Suprapubic skin (tissue), 4 donors: ENCODE data around the gene EPHB6. TPM values are rescaled to one million over a fixed set of nuclear protein-coding genes. Genes with fewer than 3 reads are reported as not detected.
A peak's percentile ranks its signal among the peaks of the same experiment; 100 is the strongest.

Experiments used
- DNase-seq, 2 donors: peaks; one replicate each; pipeline ENCODE4 v3.0.0-alpha.2; 2019; ENCODE audit warnings: low spot score in 2 of 2
- H3K27ac ChIP-seq: fragments of 200-600 bp; sonication (generic); one replicate; pipeline ENCODE4 v1.5.1; 2019
- H3K27me3 ChIP-seq: fragments of 200-600 bp; sonication (generic); one replicate; pipeline ENCODE4 v1.5.1; 2019
- H3K36me3 ChIP-seq: fragments of 200-600 bp; sonication (generic); one replicate; pipeline ENCODE4 v1.5.1; 2019
- H3K4me1 ChIP-seq: fragments of 200-600 bp; sonication (generic); one replicate; pipeline ENCODE4 v1.5.1; 2019
- H3K4me3 ChIP-seq: fragments of 200-600 bp; sonication (generic); one replicate; pipeline ENCODE4 v1.5.1; 2019; ENCODE audit warnings: mild to moderate bottlenecking
- H3K9me3 ChIP-seq: fragments of 200-600 bp; sonication (generic); one replicate; pipeline ENCODE4 v1.5.1; 2019
- CTCF ChIP-seq, 2 donors: fragments of 200-600 bp in 1 of 2; fragments of 450-650 bp in 1 of 2; sonication (generic) in 1 of 2; IDR thresholded peaks; one replicate each; pipeline ENCODE4 v1.5.1; 2016 to 2019; ENCODE audit warnings: antibody characterized with exemption in 2 of 2, mild to moderate bottlenecking in 1 of 2, moderate library complexity in 1 of 2
- EP300 ChIP-seq: sonication (generic); formaldehyde crosslinking; IDR thresholded peaks from one replicate; pipeline ENCODE4 v1.6.1; 2017; ENCODE audit warnings: antibody characterized with exemption
- POLR2A ChIP-seq, 2 donors: fragments of 450-650 bp; IDR thresholded peaks; one replicate each; pipeline ENCODE4 v1.6.1; 2017; ENCODE audit warnings: antibody characterized with exemption in 2 of 2, mild to moderate bottlenecking in 2 of 2, moderate library complexity in 2 of 2
- POLR2AphosphoS5 ChIP-seq, 3 donors: sonication (generic); formaldehyde crosslinking; IDR thresholded peaks; one replicate each; pipeline ENCODE4 v1.6.1; 2017; ENCODE audit warnings: antibody characterized with exemption in 3 of 3
- WGBS: methylation state at CpG from one replicate; pipeline ENCODE4 v1.1.5; 2018; 5-methylcytosine and 5-hydroxymethylcytosine counted together
- total RNA-seq, 4 donors: library from RNA; depleted of rRNA; stranded (reverse); fragments of >200 nt; gene quantifications; one replicate each; pipeline ENCODE4 v1.1.0, GENCODE V29; 2016

Gene EPHB6
- total RNA-seq, 4 donors from 2014 or later = 207 to 299 (median 258) TPM

- no peak for TF ChIP-seq EP300
- no peak for TF ChIP-seq CTCF (IDR thresholded peaks at IDR 0.05)
- TF ChIP-seq POLR2AphosphoS5 (IDR thresholded peaks at IDR 0.05) = no peak
- TF ChIP-seq POLR2A (IDR thresholded peaks at IDR 0.05) = no peak
- H3K27me3 ChIP-seq = peaks cover 5% of the 10 kb centered on the region
- no peaks in the 10 kb centered on the region for H3K36me3 ChIP-seq
- 34% methylated on average over 1 of the region's 1 CpG for WGBS
- peak in 1 of 2 donors; percentile 4 for DNase-seq
- no peak overlapping the region for H3K27ac ChIP-seq
- H3K4me3 ChIP-seq = no peak overlapping the region
- no peaks in the 10 kb centered on the region for H3K9me3 ChIP-seq
- peaks cover 5% of the 10 kb centered on the region for H3K4me1 ChIP-seq
Measured at GRCh38 chr7:142914121-142914520, 59.2 kb downstream of the EPHB6 start.

GRCh38 chr7:142915315-142915714 lies 60.4 kb downstream of the EPHB6 start:
- peak in 1 of 2 donors; percentile 23 for DNase-seq
- WGBS = 81% methylated on average over 8 of the region's 8 CpGs

DNA sequence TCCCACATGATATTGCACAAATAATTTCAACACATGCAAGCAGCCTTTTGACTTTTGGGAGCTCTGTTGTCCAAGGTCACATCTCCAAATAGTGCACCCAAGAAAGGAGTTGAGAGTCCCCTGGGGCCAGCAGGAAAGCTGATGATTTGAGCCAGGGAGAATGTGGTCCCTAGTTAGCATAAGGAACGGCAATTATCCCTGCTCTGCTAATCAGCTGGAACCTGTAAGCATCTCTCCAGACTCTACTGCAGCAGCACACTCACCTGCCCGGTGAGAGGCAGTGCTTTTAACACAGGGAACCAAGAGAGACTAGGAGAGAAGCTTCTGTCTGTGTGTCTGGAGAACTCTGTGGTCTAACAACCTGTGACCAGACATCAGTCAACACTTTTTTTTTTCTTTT lies 61.6 kb downstream of the EPHB6 start:
- Histone ChIP-seq H3K9me3 (no peaks in the 10 kb centered on the region), H3K4me1 (no peaks in the 10 kb centered on the region), H3K27ac (no peak overlapping the region), H3K27me3 (peaks cover 5% of the 10 kb centered on the region), H3K36me3 (no peaks in the 10 kb centered on the region), H3K4me3 (no peak overlapping the region)
- 67% methylated on average over 2 of the region's 2 CpGs for WGBS
- TF ChIP-seq POLR2AphosphoS5 (IDR thresholded peaks at IDR 0.05) (no peak), POLR2A (IDR thresholded peaks at IDR 0.05) (no peak), EP300 (no peak), CTCF (IDR thresholded peaks at IDR 0.05) (no peak)
- DNase-seq = peak in 1 of 2 donors; percentile 6

More at GRCh38 chr7:142915315-142915714, 60.4 kb downstream of the EPHB6 start:
- TF ChIP-seq CTCF (IDR thresholded peaks at IDR 0.05) = no peak
- no peak for TF ChIP-seq EP300
- peaks cover 5% of the 10 kb centered on the region for H3K27me3 ChIP-seq
- H3K4me3 ChIP-seq = no peak overlapping the region
- H3K36me3 ChIP-seq = no peaks in the 10 kb centered on the region
- no peaks in the 10 kb centered on the region for H3K4me1 ChIP-seq
- no peak overlapping the region for H3K27ac ChIP-seq
- H3K9me3 ChIP-seq = no peaks in the 10 kb centered on the region

DNA sequence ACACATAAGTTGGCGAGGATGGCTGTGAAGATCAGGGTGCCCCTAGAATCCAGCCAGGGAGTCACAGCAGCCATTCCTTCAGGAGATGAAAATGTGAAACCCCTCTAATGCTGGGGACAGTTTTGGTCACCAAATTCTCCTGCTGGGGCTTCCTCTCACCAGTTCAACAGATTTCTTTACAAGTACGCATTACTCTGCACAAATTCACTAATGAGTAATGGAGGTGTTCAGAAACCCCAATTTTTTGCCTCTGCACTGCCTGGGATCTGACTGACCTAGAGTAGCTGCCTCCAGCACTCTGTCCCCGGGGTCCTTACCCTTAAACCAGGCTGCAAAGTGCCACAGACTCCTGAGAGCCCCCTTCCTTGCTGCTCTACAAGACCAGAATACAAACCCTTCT lies 62.6 kb downstream of the EPHB6 start:
- peaks cover 5% of the 10 kb centered on the region for H3K27me3 ChIP-seq
- WGBS = 76% methylated on average over 3 of the region's 3 CpGs

GRCh38 chr7:142918901-142919300 lies 64.0 kb downstream of the EPHB6 start:
- peaks cover 5% of the 10 kb centered on the region for H3K27me3 ChIP-seq
- WGBS = 76% methylated on average over 2 of the region's 2 CpGs
- H3K27ac ChIP-seq = no peak overlapping the region
- DNase-seq = peak in 1 of 2 donors; percentile 47
- no peaks in the 10 kb centered on the region for H3K36me3 ChIP-seq
- H3K9me3 ChIP-seq = no peaks in the 10 kb centered on the region
- no peaks in the 10 kb centered on the region for H3K4me1 ChIP-seq
- TF ChIP-seq POLR2AphosphoS5 (IDR thresholded peaks at IDR 0.05) (no peak), CTCF (IDR thresholded peaks at IDR 0.05) (no peak), POLR2A (IDR thresholded peaks at IDR 0.05) (no peak), EP300 (no peak)
- H3K4me3 ChIP-seq = no peak overlapping the region

More for the DNA sequence above, 62.6 kb downstream of the EPHB6 start:
- DNase-seq = peak in 1 of 2 donors; percentile 9
- TF ChIP-seq POLR2A (IDR thresholded peaks at IDR 0.05) = no peak
- Histone ChIP-seq H3K4me1 (no peaks in the 10 kb centered on the region), H3K27ac (no peak overlapping the region), H3K4me3 (no peak overlapping the region), H3K9me3 (no peaks in the 10 kb centered on the region), H3K36me3 (no peaks in the 10 kb centered on the region)

- 79% methylated on average over 3 of the region's 3 CpGs for WGBS
- TF ChIP-seq CTCF (IDR thresholded peaks at IDR 0.05) (no peak), POLR2A (IDR thresholded peaks at IDR 0.05) (no peak), POLR2AphosphoS5 (IDR thresholded peaks at IDR 0.05) (no peak), EP300 (no peak)
- Histone ChIP-seq H3K4me3 (no peak overlapping the region), H3K9me3 (no peaks in the 10 kb centered on the region), H3K36me3 (no peaks in the 10 kb centered on the region), H3K4me1 (no peaks in the 10 kb centered on the region), H3K27me3 (peaks cover 5% of the 10 kb centered on the region), H3K27ac (no peak overlapping the region)
- peak in 1 of 2 donors; percentile 15 for DNase-seq
Measured at GRCh38 chr7:142919656-142920055, 64.8 kb downstream of the EPHB6 start.
